OCI-LY1 (cell line): Measurements from ENCODE around the gene SERHL2.

Experiments used
- CTCF ChIP-seq: fragments of 200-600 bp; sonication (generic), shearing (Covaris generic); IDR thresholded peaks from 2 replicates; pipeline ENCODE4 v1.5.1; 2017; ENCODE audit warnings: mild to moderate bottlenecking, antibody characterized with exemption, low read length, moderate library complexity, mixed read lengths
- EZH2 ChIP-seq: fragments of 200-600 bp; sonication (generic), shearing (Covaris generic); IDR thresholded peaks from 2 replicates; pipeline ENCODE4 v1.8.0; 2017; ENCODE audit warnings: borderline replicate concordance, mixed run types, mild to moderate bottlenecking, antibody characterized with exemption, low read length, moderate library complexity, mixed read lengths

- TF ChIP-seq EZH2: no peak
- no peak for TF ChIP-seq CTCF
Observed at GRCh38 chr22:42610186-42610585, 56.4 kb downstream of the SERHL2 start.
